Lower leg skin (tissue), 4 donors: ENCODE results near the gene SMCO2. TPM values are rescaled to one million over a fixed set of nuclear protein-coding genes. Genes with fewer than 3 reads are reported as not detected.

ENCODE experiments used
- DNase-seq, 2 donors: peaks; one replicate each; pipeline ENCODE4 v3.0.0-alpha.2; 2019; ENCODE audit warnings: low spot score in 2 of 2
- H3K4me3 ChIP-seq: fragments of 200-600 bp; sonication (generic); 2 replicates; pipeline ENCODE4 v1.5.1; 2017; ENCODE audit warnings: mild to moderate bottlenecking, low read depth; ENCODE audit not compliant: poor library complexity, severe bottlenecking
- POLR2A ChIP-seq, 2 donors: fragments of 450-650 bp; IDR thresholded peaks; one replicate each; pipeline ENCODE4 v1.6.1; 2016 to 2017; ENCODE audit warnings: antibody characterized with exemption in 2 of 2, mild to moderate bottlenecking in 1 of 2, moderate library complexity in 1 of 2
- WGBS, 2 donors: methylation state at CpG; one replicate each; pipeline ENCODE4 v1.1.5; 2018; 5-methylcytosine and 5-hydroxymethylcytosine counted together
- intact Hi-C: fragments of 100-400 bp; cut with DNase I; formaldehyde crosslinking; loops from one replicate; pipeline ENCODE4 v1.15.0; 2023; ENCODE audit warnings: low total_unique reads
- total RNA-seq, 4 donors: library from RNA; depleted of rRNA; stranded (reverse); fragments of >200 nt; gene quantifications; one replicate each; pipeline ENCODE4 v1.1.0, GENCODE V29; 2016
- TF ChIP-seq, protein P1 (sequence below), 3 donors: fragments of 450-650 bp; IDR thresholded peaks; one replicate each; pipeline ENCODE4 v1.5.1; 2016; ENCODE audit warnings: antibody characterized with exemption in 3 of 3, mild to moderate bottlenecking in 3 of 3, moderate library complexity in 2 of 3

Gene SMCO2
- total RNA-seq, 4 donors from 2014 or later = not detected

DNA sequence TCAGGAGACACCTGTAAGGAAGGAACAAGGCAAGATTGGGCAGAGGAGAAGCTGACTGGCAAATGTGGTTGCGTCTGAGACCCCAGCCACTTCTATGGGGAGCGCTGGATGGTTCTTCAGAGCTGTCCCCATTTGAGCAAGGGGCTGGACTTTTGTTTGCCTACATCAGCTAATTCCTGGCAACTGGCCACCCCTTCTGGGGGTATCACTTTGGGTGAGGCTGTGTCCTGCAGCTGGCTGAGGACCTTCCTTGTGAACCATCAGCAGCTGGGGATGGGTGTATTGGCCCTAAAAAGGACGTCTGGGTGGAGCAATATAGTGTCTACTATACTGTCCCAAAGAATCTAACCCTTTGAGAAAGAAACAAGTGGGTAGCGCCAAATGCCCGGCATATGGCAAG, 101.1 kb downstream of the SMCO2 start:
- intact Hi-C loops = no loop called here
- no peak for DNase-seq
- H3K4me3 ChIP-seq = no peak overlapping the region
- 94 to 97% methylated on average over 5 of the region's 5 CpGs for WGBS, 2 donors
- no peak for TF ChIP-seq POLR2A (IDR thresholded peaks at IDR 0.05)
- TF ChIP-seq, protein P1, sequence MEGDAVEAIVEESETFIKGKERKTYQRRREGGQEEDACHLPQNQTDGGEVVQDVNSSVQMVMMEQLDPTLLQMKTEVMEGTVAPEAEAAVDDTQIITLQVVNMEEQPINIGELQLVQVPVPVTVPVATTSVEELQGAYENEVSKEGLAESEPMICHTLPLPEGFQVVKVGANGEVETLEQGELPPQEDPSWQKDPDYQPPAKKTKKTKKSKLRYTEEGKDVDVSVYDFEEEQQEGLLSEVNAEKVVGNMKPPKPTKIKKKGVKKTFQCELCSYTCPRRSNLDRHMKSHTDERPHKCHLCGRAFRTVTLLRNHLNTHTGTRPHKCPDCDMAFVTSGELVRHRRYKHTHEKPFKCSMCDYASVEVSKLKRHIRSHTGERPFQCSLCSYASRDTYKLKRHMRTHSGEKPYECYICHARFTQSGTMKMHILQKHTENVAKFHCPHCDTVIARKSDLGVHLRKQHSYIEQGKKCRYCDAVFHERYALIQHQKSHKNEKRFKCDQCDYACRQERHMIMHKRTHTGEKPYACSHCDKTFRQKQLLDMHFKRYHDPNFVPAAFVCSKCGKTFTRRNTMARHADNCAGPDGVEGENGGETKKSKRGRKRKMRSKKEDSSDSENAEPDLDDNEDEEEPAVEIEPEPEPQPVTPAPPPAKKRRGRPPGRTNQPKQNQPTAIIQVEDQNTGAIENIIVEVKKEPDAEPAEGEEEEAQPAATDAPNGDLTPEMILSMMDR (IDR thresholded peaks at IDR 0.05) = no peak

DNA sequence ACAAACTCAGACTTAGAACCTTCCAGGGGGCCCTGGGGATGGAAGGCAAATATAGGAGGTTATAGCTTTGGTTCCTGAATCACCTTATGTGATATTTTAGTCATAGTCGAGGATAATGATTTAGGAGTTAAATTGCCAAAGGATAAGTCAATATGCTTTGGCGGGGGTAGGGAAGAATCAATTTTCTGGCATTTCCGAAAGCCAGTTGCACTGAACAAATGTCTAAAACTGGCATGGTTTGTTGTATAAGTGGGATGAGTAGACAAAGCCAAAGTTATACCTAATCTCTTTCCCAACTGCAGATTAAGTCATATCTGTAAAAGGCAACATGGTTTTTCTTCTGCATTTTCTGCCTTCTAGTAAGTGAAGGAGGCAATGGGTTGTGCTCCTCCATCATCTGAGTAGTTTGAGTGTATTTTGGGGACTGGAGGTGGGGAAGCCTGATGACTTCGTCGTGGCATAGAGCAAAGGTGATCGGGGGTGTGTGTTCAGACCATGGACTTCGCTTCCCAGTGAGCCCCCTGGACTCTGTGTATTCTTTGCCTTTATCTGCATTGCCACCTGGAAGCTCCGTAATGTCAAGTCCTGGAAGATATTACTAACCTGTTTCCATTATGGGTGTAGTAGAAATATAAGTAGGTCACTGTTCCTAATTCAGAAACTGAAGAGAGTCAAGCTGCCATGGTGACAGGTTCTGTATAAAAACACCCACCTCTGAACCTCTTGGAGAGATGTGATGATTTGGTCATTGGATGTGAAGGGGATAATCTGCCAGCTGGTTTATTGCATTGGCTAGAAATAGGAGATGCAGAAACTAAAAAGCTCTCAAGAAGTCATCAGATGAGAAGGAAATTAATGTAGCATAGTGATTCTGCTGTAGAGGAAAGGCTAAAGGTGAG, 102.0 kb downstream of the SMCO2 start:
- intact Hi-C loops = no loop called here
- no peak for TF ChIP-seq POLR2A (IDR thresholded peaks at IDR 0.05)
- TF ChIP-seq, protein P1 (IDR thresholded peaks at IDR 0.05) = no peak
- 82% methylated on average over 8 of the region's 8 CpGs for WGBS, 2 donors

DNA sequence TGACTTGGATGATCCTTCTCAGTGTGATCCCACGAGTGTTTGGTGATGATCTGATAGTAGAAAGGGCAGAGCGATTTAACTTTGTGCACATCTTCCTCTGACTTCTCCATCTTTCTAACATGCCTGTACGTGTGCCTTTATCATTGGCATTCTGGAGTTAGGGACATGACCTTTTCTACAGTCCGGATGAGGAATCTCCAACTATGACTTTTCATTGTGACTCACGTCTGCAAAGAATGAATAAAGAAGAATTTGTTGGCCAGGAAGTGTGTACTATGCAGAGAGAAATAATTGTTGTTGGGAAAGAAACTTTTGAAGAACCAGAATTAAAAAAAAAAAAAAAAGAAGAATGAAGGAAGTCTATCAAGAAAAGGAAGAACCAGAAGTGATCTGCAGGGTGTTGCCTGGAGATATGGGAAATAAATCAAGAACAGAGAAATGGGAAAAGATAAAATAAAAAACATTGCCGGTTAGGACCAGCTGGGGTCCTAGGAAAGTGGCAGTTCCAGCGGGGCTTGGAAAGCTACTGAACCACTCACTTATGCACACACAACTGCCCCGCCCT, 102.8 kb downstream of the SMCO2 start:
- 16 to 17% methylated on average over 8 of the region's 8 CpGs for WGBS, 2 donors
- no peak for DNase-seq
- intact Hi-C loops = no loop called here
- no peak overlapping the region for H3K4me3 ChIP-seq
- TF ChIP-seq, protein P1 (IDR thresholded peaks at IDR 0.05) = no peak
- no peak for TF ChIP-seq POLR2A (IDR thresholded peaks at IDR 0.05)

More for the DNA sequence above, 102.0 kb downstream of the SMCO2 start:
- H3K4me3 ChIP-seq = no peak overlapping the region
- no peak for DNase-seq

DNA sequence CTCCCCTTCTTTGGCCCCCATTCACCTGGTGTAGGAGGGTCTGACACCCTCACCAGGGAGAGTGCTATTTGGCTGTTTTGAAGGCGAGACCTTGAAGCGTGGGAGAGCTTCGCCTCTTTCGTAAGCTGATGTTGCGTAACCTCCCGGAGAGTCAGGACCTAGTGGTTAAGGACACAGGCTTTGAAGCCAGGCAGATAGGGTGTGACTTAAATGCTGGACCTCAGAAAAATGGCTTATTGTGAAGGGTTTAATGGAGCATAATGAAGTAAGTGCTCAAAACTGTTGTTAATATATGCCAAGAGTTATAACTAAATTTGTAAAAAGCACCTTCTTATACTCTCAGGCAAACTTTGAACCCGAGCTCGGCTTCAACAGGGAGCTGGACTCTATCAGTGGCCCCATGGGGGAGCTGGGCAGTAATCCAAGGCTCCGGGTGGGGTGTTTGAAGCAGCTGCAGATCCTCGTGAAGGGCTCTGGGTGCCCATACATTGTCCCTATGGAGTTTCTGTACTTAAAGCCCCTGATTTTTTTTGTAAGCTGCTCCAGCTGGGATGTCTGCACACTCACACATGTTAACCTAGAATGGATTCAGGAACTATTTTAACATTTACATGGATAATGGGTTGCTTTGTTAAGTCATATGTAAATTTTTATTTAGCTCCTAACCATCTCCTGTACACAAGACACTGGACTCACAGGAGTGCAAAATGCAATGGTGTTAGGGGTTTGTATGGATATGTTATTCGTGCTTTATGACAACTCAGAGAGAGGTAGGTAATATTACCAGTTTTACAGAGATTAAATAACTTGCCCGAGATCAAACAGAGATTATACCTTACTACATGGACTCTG, 103.5 kb downstream of the SMCO2 start:
- H3K4me3 ChIP-seq = no peak overlapping the region
- WGBS, 2 donors = 20 to 31% methylated on average over 12 of the region's 12 CpGs
- DNase-seq = peak; percentile 91 to 96
- intact Hi-C loops = no loop called here
- TF ChIP-seq, protein P1 (IDR thresholded peaks at IDR 0.05) = no peak
- no peak for TF ChIP-seq POLR2A (IDR thresholded peaks at IDR 0.05)

DNA sequence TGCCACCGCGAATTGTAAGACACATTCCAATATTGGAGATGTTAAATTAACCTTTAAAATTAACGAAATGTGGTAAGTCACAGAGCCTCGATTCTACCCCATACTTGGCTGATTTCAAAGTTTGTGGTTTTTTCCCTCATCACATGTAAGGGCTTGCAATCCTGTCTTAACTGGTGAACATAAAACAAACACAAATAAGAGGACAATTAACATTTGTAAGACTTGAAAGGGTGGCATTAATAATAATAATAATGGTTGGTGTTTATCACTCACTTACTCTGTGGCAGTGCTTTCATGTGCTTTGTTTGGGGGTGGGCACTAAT, 104.1 kb downstream of the SMCO2 start:
- no peak overlapping the region for H3K4me3 ChIP-seq
- intact Hi-C loops = no loop called here
- WGBS, 2 donors = 36 to 53% methylated on average over 4 of the region's 4 CpGs
- no peak for DNase-seq
- no peak for TF ChIP-seq POLR2A (IDR thresholded peaks at IDR 0.05)
- TF ChIP-seq, protein P1 (IDR thresholded peaks at IDR 0.05) = no peak
